NCI-H524 (cell line): ENCODE data around the gene PLEKHS1.
A peak's percentile ranks its signal among the peaks of the same experiment; 100 is the strongest.

Source experiments
- DNase-seq, 2 experiments: peaks; one replicate each; lab custom pipeline; 2025; lab: John Stamatoyannopoulos, UW

The PLEKHS1 gene

DNA sequence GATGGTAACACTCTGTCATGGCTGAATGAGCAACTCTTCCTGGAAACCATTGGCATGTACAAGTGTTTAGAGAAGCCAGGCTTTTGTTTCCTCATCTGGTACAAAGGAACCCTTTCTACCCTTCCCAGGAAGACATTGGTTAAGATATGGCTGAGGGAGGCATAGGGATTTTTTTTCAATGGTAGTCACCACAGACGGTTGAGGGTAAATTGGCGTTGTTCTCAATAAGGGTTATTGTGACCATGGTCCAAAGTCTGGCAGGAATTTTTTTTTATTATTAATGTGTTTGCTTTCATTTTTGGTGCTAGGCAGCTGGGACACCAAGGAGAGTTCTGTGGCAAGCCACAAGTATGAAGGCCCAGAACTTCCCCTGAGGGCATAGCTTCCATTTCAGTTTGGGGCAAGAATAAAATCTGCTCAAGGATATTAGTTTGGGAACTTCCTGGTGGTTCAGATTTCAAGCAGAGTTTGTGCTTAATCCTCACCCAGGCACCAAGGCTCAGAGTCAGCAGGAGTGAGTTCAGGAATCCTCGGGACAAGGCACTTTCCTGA, at the start of gene PLEKHS1:
Gene PLEKHS1 (plus strand): TSS at position 502 of the 552 bp plus-strand sequence. CDS start 3,596 bp downstream, outside the sequence.
- no peak for DNase-seq

DNA sequence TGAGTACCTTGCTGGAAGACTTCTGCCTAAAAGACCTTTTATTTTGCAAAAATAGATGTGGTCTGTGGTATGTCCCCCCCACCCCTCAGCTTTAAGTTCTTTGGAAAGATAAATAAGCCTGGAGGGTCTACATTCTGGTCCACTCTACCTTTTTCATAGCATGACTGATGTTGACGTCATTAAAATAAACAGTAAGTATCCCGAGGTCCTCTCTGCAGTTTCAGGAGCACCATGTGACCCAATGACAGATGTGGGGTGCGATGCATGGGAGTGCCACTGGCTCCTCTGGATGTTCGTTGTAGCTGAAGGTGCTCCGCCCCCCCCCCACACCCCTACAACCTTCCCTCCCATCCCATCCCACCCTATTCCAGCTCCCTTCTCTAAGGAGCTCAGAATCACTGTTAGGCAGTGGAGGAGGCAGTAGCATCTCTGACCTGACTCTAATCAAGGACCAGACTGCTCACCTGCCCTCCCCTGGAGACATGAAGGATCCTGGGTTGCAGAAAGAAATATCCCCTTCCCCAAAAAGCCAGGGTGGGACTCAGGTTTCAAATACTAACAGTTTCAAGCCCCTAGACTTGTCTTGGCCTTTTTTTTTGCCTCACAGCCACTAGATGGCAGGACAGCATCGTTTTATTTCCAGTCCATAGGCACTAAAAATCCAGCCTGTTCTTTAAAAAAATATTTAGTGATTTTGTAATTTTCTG, 46.7 kb upstream of the PLEKHS1 start:
- peak in 1 of 2 experiments; percentile 7 for DNase-seq

- DNase-seq: no peak
These were observed 46.2 kb upstream of the PLEKHS1 start for GRCh38 chr10:113705344-113705652.

DNA sequence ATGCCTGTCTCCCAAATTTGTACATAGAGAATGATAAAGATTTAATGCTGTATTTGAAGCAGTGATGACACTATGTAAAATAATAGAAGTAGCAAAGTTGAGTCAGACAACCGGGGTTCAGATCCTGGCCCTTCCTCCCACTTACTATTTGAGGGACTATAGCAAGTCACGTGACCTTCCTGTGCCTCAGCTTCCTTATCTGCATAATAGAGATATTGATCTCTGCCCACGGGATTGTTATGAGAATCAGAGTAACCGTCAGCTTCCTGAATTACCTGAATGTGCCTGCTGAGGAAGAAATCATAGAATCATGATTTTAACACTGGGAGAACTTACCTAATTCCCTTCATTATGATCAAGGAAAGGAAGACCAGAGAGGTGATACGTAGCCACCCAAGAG, 44.9 kb upstream of the PLEKHS1 start:
- no peak for DNase-seq

DNA sequence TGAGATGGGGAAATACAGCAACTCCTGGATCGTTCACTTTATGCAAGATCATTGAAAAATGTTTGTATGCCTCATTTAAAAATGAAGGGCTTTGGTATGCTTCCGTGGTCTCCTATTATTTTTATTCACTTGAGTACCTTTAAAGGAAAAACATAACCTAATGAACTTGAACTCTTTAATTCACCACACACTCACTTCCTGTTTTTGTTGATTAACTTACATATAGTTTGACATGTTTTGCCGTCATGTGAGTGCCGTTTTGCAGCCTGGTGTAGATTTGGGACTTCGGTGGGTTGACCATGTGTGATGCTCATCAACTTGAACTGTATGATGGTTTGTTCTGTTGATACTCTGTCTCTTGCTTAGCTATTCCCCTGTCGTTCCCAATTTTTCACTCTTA, 42.8 kb upstream of the PLEKHS1 start:
- DNase-seq: no peak

DNA sequence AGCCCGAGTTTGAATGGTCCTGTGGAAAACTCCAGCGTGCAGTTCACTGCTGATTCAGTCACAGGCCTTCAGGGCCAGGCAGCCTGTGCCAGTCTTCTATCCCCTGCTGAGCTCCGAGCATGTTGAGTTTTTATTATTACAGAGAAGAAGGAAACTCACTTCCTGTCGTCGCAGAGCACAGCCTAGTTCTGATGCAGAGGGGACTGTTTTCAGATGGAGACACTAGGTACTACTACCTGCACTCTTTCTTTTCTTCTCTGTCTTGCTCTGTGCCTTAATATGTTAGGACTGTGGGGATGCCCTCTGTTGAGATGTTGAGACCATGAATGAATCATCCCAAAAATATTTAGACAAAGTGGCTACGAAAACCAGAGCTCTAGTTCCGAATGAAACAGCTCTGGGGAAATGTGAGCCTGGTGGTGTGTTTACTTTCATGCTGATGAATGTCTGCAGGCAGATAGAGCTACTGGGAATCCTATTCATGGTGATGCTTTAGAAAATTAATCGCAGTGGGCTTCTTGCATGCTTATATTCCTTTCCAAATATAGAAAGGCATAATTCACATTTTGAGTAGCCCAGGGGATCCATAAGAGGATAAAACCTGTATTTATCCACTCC, 42.2 kb upstream of the PLEKHS1 start:
- DNase-seq: no peak

DNA sequence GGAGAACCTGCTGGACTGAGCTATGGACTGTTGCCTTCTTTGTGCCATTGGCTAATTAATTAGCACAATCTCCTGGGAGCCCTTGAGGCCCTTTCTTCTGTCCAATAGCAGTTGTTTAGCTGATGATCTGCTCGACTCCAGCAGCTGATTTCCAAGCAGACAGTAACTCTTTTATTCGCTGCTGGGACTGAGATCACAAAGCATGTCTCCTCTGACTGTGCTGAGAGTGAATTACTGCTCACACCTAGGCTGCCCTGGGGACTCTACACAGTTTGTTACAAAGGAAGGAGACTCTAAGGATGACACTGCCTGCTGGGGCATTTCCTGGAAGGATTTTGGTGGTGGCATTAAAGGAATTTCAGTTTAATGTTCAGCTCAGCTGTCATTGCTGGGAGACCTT, 40.3 kb upstream of the PLEKHS1 start:
- DNase-seq: no peak

- no peak for DNase-seq
These were observed 39.5 kb upstream of the PLEKHS1 start for GRCh38 chr10:113712024-113712423.

GRCh38 chr10:113712755-113713639, 38.5 kb upstream of the PLEKHS1 start:
- DNase-seq: no peak

DNA sequence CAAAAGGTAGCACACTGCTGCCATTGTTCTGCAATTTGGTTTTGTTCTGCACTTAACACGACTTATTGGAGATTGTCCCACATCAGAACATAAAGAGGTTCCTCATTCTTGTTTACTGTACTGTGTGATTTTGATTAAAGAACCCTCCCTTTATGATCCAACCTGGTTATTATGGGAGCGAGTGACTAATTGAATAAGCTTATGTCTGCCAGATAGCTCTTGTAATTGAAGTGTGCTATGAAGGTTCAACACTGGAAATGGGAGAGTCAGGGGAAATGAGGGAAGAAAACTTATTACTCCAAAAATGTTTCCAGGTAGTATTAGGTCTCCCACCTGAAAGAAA, 37.9 kb upstream of the PLEKHS1 start:
- no peak for DNase-seq

GRCh38 chr10:113716109-113716910, 35.2 kb upstream of the PLEKHS1 start:
- DNase-seq: no peak

DNA sequence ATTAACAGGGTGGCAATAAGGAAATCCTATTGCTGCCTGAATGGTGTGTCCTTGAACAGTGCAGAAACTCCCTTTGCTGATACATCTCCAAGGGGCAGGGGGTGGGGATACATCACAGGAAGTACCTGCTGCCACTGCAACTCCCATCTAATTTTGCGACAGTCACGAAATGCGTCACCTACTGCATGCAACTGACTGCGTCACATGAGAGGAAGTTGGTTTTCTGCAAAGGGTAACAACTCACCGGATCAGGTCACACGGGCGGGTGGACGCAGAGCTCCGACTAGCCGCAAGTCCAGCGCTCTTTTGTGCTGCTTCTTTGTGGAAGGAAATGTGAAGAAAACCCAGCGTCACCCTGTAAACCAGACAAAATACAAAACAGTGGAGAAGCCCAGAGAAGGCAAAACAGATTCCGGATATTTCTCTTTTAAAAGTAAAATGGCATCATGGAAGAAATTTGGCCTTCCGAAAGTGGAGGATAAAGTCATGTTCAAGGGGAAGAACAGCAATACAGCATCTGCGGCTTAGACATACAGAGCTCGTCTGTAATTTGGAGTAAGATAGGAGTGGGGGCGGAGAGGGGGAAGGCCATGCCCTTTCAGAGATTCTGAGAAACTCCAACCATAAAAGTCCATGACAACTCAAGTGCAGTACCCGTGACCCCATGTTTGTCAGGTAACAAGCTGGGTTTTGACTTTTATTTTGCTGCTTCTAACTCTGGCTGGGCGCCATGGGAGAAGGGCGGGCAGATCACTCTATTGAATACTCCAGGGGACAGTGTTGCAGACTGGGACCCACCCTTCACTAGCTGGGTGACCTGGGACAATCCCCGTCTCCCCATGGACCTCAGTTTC, 32.3 kb upstream of the PLEKHS1 start:
- DNase-seq: no peak

DNA sequence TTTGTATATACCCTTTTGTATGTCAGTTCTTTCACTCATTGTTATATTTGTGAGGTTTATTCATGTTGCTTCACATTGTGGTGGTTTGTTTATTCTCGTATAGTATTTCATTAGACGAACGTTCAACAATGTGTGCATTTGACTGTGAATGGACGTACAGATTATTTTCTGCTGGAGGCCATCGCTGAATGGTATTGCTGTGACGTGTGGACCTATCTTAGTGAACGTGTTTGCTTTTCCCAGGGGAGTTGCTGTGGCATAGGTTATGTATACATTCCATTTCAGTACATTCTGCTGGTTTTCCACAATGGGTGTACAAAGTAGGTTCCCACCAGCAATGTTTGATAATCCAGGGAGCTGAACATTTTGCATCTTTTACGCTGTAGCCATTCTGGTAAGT, 31.1 kb upstream of the PLEKHS1 start:
- DNase-seq: no peak

GRCh38 chr10:113732160-113732881, 19.2 kb upstream of the PLEKHS1 start:
- DNase-seq: no peak

DNA sequence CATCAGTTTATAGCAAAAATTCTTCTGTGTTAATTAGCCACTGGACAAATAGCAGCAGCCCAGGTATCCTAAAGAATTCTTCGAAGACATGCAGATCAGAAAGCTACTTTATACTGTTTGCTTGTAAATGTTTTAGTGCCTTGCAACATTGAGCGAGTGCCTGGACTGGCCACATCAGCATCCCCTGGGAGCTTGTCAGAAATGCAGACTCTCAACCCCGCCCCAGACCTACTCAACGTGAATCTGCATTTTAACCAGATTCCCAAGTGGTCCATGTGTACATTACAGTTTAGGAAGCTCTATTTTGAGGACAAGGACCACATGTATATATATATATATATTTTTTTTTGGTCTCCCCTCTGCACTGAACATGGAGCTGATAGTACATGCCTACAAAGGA, 18.5 kb upstream of the PLEKHS1 start:
- no peak for DNase-seq

- DNase-seq: no peak
These were observed 17.8 kb upstream of the PLEKHS1 start for GRCh38 chr10:113733635-113734034.

- peak in 1 of 2 experiments; percentile 0 for DNase-seq
These were observed 15.6 kb upstream of the PLEKHS1 start for GRCh38 chr10:113735913-113736312.

GRCh38 chr10:113736576-113736975, 14.9 kb upstream of the PLEKHS1 start:
- DNase-seq: no peak

DNA sequence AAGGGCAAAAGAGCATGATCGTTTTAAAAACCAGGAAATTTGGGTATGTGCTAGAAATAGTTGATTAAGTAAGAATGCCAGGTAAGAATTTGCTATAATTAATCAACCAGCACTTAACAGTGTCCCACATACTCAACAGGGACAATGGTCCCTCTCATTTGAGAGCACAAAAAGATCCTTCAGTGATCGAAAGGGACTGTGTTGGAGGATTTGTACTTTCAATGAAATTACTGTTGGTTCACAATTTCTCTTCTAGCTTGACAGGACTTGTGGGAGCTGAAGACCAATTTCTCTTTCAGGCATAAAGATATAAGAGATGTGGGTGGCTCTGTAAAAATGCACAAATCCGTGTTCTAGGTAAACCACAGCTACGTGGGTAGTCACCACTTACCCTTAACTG, 12.5 kb upstream of the PLEKHS1 start:
- no peak for DNase-seq

GRCh38 chr10:113739577-113739976, 11.9 kb upstream of the PLEKHS1 start:
- no peak for DNase-seq
